SK-N-SH (cell line): Measurements from ENCODE around the gene HAND1. TPM values are rescaled to one million over a fixed set of nuclear protein-coding genes. Genes with fewer than 3 reads are reported as not detected.
A peak's percentile ranks its signal among the peaks of the same experiment; 100 is the strongest.

ENCODE experiments used
- CTCF ChIA-PET: fragments of 300-600, 350-600 bp; formaldehyde crosslinking; extraction: SDS; loops from one replicate; lab custom pipeline; 2021; lab: Yijun Ruan, JAX
- POLR2A ChIA-PET: fragments of 350-600 bp; sonication (Branson Sonifier 250); formaldehyde crosslinking; extraction: SDS; loops from one replicate; lab custom pipeline; 2020; ENCODE audit warnings: antibody characterized with exemption, inconsistent platforms; lab: Yijun Ruan, JAX
- DNase-seq: peaks from one replicate; pipeline ENCODE4 v3.0.0; 2012
- H2AFZ ChIP-seq: fragments of 200-600 bp; sonication (generic); 2 replicates; pipeline ENCODE4 v1.8.1; 2016; ENCODE audit warnings: antibody characterized with exemption, mild to moderate bottlenecking, low read depth
- H3F3A ChIP-seq: fragments of 200-600 bp; sonication (generic); replicated peaks from 2 replicates; pipeline ENCODE3; 2016; ENCODE audit warnings: antibody characterized with exemption, mild to moderate bottlenecking; ENCODE audit not compliant: insufficient read depth
- H3K27ac ChIP-seq, 2 experiments: fragments of 200-500 bp in 1 of 2; fragments of 200-600 bp in 1 of 2; sonication (Bioruptor generic) in 1 of 2; sonication (generic), shearing (Covaris generic) in 1 of 2; 2 replicates each; pipeline versions ENCODE4 v1.5.1 to v1.6.1; 2014 to 2016; ENCODE audit warnings: low read depth in 2 of 2, inconsistent platforms in 1 of 2, low read length in 1 of 2, mild to moderate bottlenecking in 1 of 2, mixed read lengths in 1 of 2
- H3K27me3 ChIP-seq: fragments of 200-600 bp; sonication (generic), shearing (Covaris generic); 2 replicates; pipeline ENCODE4 v1.6.1; 2016; ENCODE audit warnings: mixed run types; ENCODE audit not compliant: insufficient read depth
- H3K36me3 ChIP-seq, 2 experiments: fragments of 200-500 bp in 1 of 2; fragments of 200-600 bp in 1 of 2; sonication (Bioruptor generic) in 1 of 2; sonication (generic) in 1 of 2; replicated peaks in 1 of 2; 2 replicates each; pipeline versions ENCODE3 to v1.5.1; 2014 to 2016; ENCODE audit warnings: low read length in 1 of 2, mild to moderate bottlenecking in 1 of 2; ENCODE audit not compliant: insufficient read depth in 2 of 2, control insufficient read depth in 1 of 2
- H3K4me1 ChIP-seq, 2 experiments: fragments of 200-500 bp in 1 of 2; fragments of 200-600 bp in 1 of 2; sonication (Bioruptor generic) in 1 of 2; sonication (generic), shearing (Covaris generic) in 1 of 2; 2 replicates each; pipeline versions ENCODE4 v1.5.1 to v1.6.1; 2014 to 2016; ENCODE audit warnings: low read depth in 1 of 2, low read length in 1 of 2, mixed run types in 1 of 2; ENCODE audit not compliant: insufficient read depth in 2 of 2, control insufficient read depth in 1 of 2
- H3K4me2 ChIP-seq: fragments of 200-600 bp; sonication (generic), shearing (Covaris generic); 2 replicates; pipeline ENCODE4 v1.6.1; 2017; ENCODE audit warnings: mixed run types
- H3K4me3 ChIP-seq, 2 experiments: fragments of 200-500 bp in 1 of 2; fragments of 200-600 bp in 1 of 2; sonication (Bioruptor generic) in 1 of 2; sonication (generic), shearing (Covaris generic) in 1 of 2; 2 replicates each; pipeline versions ENCODE4 v1.5.1 to v1.8.1; 2014 to 2016; ENCODE audit warnings: low read depth in 2 of 2, inconsistent platforms in 1 of 2, low read length in 1 of 2, mild to moderate bottlenecking in 1 of 2, mixed read lengths in 1 of 2, moderate library complexity in 1 of 2
- H3K79me2 ChIP-seq: fragments of 200-600 bp; sonication (generic); 2 replicates; pipeline ENCODE4 v1.8.1; 2017; ENCODE audit warnings: mild to moderate bottlenecking; ENCODE audit not compliant: insufficient read depth
- H3K9ac ChIP-seq: fragments of 200-600 bp; sonication (generic); 2 replicates; pipeline ENCODE4 v1.6.1; 2017; ENCODE audit warnings: mixed run types
- H3K9me2 ChIP-seq: fragments of 200-600 bp; sonication (generic); 2 replicates; pipeline ENCODE4 v1.6.1; 2017; ENCODE audit warnings: mixed run types
- H3K9me3 ChIP-seq: fragments of 200-600 bp; sonication (generic); 2 replicates; pipeline ENCODE4 v1.6.1; 2017; ENCODE audit warnings: mixed run types, mild to moderate bottlenecking, moderate library complexity
- H4K20me1 ChIP-seq: fragments of 200-600 bp; sonication (generic); 2 replicates; pipeline ENCODE4 v1.6.1; 2017; ENCODE audit warnings: mild to moderate bottlenecking, mixed run types; ENCODE audit not compliant: insufficient read depth
- FOXM1 ChIP-seq: IDR thresholded peaks from 2 replicates; pipeline ENCODE4 v1.4.0; 2012; ENCODE audit warnings: low read depth, mild to moderate bottlenecking
- JUND ChIP-seq: IDR thresholded peaks from 2 replicates; pipeline ENCODE4 v1.4.0; 2012
- MXI1 ChIP-seq: IDR thresholded peaks from 2 replicates; pipeline ENCODE4 v1.6.1; 2012; ENCODE audit warnings: mild to moderate bottlenecking, low read depth, low read length, improper control_type of control experiment
- POLR2AphosphoS5 ChIP-seq: IDR thresholded peaks from 2 replicates; pipeline ENCODE4 v1.6.1; 2012; ENCODE audit warnings: low read depth, low read length
- RAD21 ChIP-seq: IDR thresholded peaks from 2 replicates; pipeline ENCODE4 v1.6.1; 2012; ENCODE audit warnings: mild to moderate bottlenecking, low read length
- RCOR1 ChIP-seq: fragments of 150-350 bp; IDR thresholded peaks from 2 replicates; pipeline ENCODE4 v1.6.1; 2017; ENCODE audit warnings: antibody characterized with exemption, low read length
- RXRA ChIP-seq: IDR thresholded peaks from 2 replicates; pipeline ENCODE4 v1.4.0; 2012; ENCODE audit warnings: low read depth, mild to moderate bottlenecking, borderline replicate concordance
- SMC3 ChIP-seq: IDR thresholded peaks from 2 replicates; pipeline ENCODE4 v1.6.1; 2012; ENCODE audit warnings: low read depth, low read length, improper control_type of control experiment
- TEAD4 ChIP-seq: IDR thresholded peaks from 2 replicates; pipeline ENCODE4 v1.4.0; 2012; ENCODE audit warnings: mild to moderate bottlenecking, borderline replicate concordance; ENCODE audit not compliant: insufficient read depth
- YY1 ChIP-seq: IDR thresholded peaks from 2 replicates; pipeline ENCODE4 v1.4.0; 2012; ENCODE audit warnings: low read depth, mild to moderate bottlenecking
- WGBS: methylation state at CpG from one replicate; pipeline ENCODE4 v1.1.6; 2017; ENCODE audit warnings: low lambda C conversion rate; 5-methylcytosine and 5-hydroxymethylcytosine counted together
- polyA plus RNA-seq, 3 experiments: library from polyadenylated mRNA; depleted of rRNA; stranded (reverse); fragments of >200 nt; gene quantifications; 2 replicates each; pipeline ENCODE4 v1.2.3, GENCODE V29; 2012
- TF ChIP-seq, protein P1 (sequence below): IDR thresholded peaks from 2 replicates; pipeline ENCODE4 v1.4.0; 2012; ENCODE audit warnings: low read depth
- TF ChIP-seq, protein P2 (sequence below): IDR thresholded peaks from 2 replicates; pipeline ENCODE4 v1.6.1; 2012; ENCODE audit warnings: mild to moderate bottlenecking, low read depth, low read length, moderate library complexity
- TF ChIP-seq, protein P3 (sequence below): fragments of 200-600 bp; sonication (generic); IDR thresholded peaks from 2 replicates; pipeline ENCODE4 v1.6.1; 2017; ENCODE audit warnings: antibody characterized with exemption, mild to moderate bottlenecking, moderate library complexity

HAND1 gene
- polyA plus RNA-seq, 1 of the 3 experiments (the other 2 are of a cell fraction) = 1.1 TPM

DNA sequence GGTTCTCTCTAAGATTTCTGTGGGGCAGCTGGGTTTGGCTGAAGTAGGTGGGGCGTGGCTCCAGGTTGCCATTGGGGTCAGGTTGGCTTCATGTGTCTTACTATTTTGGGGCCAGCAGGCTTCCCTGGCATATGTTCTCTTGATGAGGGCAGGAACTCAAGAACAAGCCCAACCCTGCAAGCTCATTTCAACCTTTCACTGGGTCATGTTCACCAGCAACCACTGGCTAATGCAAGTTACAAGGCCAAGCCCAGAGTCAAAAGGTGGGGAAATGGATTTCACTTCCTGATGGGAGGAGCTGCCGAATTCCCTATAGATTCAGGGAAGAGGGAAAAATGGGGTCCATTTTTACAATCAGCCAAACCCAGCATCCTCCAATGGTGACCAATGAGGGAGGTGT, 34.0 kb upstream of the HAND1 start:
- Histone ChIP-seq H2AFZ (no peak overlapping the region), H3K9me2 (no peaks in the 10 kb centered on the region), H3K27me3 (no peaks in the 10 kb centered on the region; the same call in 1 of the 2 replicates), H4K20me1 (no peaks in the 10 kb centered on the region), H3K27ac (peak overlapping the region in 1 of 2 experiments; percentile 7; a peak in 1 of 4 replicates), H3K4me3 (no peak overlapping the region), H3F3A (no peaks in the 10 kb centered on the region), H3K4me2 (no peak overlapping the region), H3K79me2 (no peaks in the 10 kb centered on the region), H3K9ac (no peak overlapping the region), H3K36me3 (no peaks in the 10 kb centered on the region), H3K9me3 (no peaks in the 10 kb centered on the region), H3K4me1 (peaks cover 0 to 25% of the 10 kb centered on the region in 2 experiments; a peak in 1 of 4 replicates)
- CTCF ChIA-PET = interaction anchor here (1.0 to 13.0 kb wide), 6 partner anchors 9 to 64 kb away, joined by 3 to 112 read pairs (median 4); no protein-coding TSS in a partner anchor
- WGBS = 44% methylated on average over 2 of the region's 2 CpGs
- POLR2A ChIA-PET = interaction anchor here (1.1 to 1.4 kb wide), 2 partner anchors 26 to 38 kb away, joined by 3 to 5 read pairs; no protein-coding TSS in a partner anchor
- no peak for TF ChIP-seq MXI1
- TF ChIP-seq, protein P1, sequence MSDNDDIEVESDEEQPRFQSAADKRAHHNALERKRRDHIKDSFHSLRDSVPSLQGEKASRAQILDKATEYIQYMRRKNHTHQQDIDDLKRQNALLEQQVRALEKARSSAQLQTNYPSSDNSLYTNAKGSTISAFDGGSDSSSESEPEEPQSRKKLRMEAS = no peak
- TF ChIP-seq TEAD4 = no peak
- TF ChIP-seq FOXM1 = no peak
- no peak for TF ChIP-seq POLR2AphosphoS5
- TF ChIP-seq JUND = no peak
- TF ChIP-seq, protein P2, sequence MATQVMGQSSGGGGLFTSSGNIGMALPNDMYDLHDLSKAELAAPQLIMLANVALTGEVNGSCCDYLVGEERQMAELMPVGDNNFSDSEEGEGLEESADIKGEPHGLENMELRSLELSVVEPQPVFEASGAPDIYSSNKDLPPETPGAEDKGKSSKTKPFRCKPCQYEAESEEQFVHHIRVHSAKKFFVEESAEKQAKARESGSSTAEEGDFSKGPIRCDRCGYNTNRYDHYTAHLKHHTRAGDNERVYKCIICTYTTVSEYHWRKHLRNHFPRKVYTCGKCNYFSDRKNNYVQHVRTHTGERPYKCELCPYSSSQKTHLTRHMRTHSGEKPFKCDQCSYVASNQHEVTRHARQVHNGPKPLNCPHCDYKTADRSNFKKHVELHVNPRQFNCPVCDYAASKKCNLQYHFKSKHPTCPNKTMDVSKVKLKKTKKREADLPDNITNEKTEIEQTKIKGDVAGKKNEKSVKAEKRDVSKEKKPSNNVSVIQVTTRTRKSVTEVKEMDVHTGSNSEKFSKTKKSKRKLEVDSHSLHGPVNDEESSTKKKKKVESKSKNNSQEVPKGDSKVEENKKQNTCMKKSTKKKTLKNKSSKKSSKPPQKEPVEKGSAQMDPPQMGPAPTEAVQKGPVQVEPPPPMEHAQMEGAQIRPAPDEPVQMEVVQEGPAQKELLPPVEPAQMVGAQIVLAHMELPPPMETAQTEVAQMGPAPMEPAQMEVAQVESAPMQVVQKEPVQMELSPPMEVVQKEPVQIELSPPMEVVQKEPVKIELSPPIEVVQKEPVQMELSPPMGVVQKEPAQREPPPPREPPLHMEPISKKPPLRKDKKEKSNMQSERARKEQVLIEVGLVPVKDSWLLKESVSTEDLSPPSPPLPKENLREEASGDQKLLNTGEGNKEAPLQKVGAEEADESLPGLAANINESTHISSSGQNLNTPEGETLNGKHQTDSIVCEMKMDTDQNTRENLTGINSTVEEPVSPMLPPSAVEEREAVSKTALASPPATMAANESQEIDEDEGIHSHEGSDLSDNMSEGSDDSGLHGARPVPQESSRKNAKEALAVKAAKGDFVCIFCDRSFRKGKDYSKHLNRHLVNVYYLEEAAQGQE = no peak
- no peak for TF ChIP-seq YY1
- no peak for TF ChIP-seq SMC3
- TF ChIP-seq, protein P3, sequence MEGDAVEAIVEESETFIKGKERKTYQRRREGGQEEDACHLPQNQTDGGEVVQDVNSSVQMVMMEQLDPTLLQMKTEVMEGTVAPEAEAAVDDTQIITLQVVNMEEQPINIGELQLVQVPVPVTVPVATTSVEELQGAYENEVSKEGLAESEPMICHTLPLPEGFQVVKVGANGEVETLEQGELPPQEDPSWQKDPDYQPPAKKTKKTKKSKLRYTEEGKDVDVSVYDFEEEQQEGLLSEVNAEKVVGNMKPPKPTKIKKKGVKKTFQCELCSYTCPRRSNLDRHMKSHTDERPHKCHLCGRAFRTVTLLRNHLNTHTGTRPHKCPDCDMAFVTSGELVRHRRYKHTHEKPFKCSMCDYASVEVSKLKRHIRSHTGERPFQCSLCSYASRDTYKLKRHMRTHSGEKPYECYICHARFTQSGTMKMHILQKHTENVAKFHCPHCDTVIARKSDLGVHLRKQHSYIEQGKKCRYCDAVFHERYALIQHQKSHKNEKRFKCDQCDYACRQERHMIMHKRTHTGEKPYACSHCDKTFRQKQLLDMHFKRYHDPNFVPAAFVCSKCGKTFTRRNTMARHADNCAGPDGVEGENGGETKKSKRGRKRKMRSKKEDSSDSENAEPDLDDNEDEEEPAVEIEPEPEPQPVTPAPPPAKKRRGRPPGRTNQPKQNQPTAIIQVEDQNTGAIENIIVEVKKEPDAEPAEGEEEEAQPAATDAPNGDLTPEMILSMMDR = no peak
- no peak for TF ChIP-seq RAD21
- no peak for TF ChIP-seq RCOR1
- TF ChIP-seq RXRA = no peak
- DNase-seq = no peak
